ENCODE results near the gene CHMP1B. TPM values are rescaled to one million over a fixed set of nuclear protein-coding genes. Genes with fewer than 3 reads are reported as not detected.

CHMP1B gene
- total and polyA plus RNA-seq, 9 of the 15 experiments (the other 6 are each of a cell fraction or from before 2014, with no cell fraction given): 12.3 to 29.9 (median 19.0) TPM

DNA sequence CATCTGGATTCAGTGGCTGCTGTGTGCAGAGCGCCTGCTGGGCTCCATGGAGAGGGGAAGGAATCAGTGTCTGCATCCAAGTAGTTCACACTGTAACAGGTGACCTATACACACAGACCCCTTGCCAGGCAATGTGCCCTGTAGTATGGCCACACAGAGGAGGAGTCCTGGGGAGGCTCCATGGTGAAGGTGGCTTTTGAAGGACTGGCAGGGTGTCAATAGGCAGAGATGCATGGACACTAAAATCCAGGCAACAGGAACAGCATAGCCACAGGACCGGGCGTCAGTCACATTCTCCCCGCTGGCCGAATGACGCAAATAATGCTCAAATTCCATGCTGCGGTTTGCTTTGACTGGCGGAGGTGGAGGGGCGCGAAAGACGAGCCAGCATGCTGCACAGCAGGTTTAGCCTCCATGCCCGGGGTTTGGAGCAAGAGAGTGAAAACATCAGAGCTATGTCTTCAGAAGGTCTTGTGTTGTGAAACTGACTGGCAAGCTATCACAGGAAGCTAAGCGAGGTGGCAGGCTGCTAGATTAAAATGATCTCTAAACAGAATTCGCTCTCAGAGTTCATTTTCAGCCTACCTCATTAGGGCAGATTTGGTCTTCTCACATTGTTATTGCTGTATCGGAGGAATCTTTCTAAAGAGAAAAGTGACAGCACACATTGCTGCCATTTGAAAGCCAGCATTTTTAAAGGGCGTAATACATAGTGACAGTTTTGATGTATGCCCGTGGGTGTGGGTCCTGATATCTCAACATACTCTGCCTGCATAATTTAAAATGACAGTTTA is 1.2 kb upstream of the CHMP1B start (continued):
- TF ChIP-seq ZNF77 (CRISPR knock-in tag; IDR thresholded peaks at IDR 0.05) (no peak), PCBP1 (IDR thresholded peaks at IDR 0.05; ENCODE audit: low read depth, low read length, poor library complexity, severe bottlenecking) (no peak), CBX8 (IDR thresholded peaks at IDR 0.05; ENCODE audit: borderline replicate concordance, extremely low read depth, low read depth, low read length, poor library complexity, severe bottlenecking) (no peak), MIER1 (IDR thresholded peaks at IDR 0.05; ENCODE audit: low read depth) (no peak)

DNA sequence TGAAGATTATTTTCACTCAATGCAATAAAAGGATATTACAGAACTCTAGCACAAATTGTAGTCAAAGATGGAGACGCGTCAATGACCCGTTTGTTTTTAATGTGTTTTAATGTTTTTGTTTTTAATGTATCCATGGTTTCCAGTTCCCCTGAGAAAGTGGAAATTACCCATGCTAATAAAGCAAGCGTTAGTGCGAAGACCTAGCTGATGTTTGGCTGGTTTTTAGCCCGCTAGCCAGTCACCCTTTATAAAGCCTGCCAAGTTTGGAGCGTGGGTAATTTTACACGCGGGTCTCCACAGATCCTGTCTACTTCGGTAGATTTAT is 430 bp upstream of the CHMP1B start:
- peak; percentile 23; the same call in 1 of the 2 replicates for TF ChIP-seq RFX1 (IDR thresholded peaks at IDR 0.05)
- no peak for TF ChIP-seq ZNF408 (CRISPR knock-in tag; IDR thresholded peaks at IDR 0.05; ENCODE audit: low read depth)
- TF ChIP-seq ZNF175 (CRISPR knock-in tag; IDR thresholded peaks at IDR 0.05; ENCODE audit: low read depth): no peak
- TF ChIP-seq, protein P1, sequence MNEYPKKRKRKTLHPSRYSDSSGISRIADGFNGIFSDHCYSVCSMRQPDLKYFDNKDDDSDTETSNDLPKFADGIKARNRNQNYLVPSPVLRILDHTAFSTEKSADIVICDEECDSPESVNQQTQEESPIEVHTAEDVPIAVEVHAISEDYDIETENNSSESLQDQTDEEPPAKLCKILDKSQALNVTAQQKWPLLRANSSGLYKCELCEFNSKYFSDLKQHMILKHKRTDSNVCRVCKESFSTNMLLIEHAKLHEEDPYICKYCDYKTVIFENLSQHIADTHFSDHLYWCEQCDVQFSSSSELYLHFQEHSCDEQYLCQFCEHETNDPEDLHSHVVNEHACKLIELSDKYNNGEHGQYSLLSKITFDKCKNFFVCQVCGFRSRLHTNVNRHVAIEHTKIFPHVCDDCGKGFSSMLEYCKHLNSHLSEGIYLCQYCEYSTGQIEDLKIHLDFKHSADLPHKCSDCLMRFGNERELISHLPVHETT (CRISPR knock-in tag; conservative IDR thresholded peaks at IDR 0.05 in 1 of 2, IDR thresholded peaks at IDR 0.05 in 1 of 2): peak in 1 of 2 experiments; percentile 36; a peak in 1 of 4 replicates
- peak overlapping the region; percentile 97 for H3K4me3 ChIP-seq
- in situ Hi-C loops (cut with MboI) (no loop called here), intact Hi-C loops (cut with micrococcal nuclease) (no loop called here)
- H3K27me3 ChIP-seq (ENCODE audit: control insufficient read depth in 2 of 2, insufficient read depth in 2 of 2, low read length in 2 of 2): no peaks in the 10 kb centered on the region
- WGBS (ENCODE audit: insufficient coverage, low coverage, missing lambda C conversion rate): 0% methylated on average over 10 of the region's 10 CpGs
- H3K9me3 ChIP-seq (replicated peaks; ENCODE audit: control insufficient read depth, insufficient read depth, low read depth, low read length): no peaks in the 10 kb centered on the region
- peak overlapping the region; percentile 96 for H3K9ac ChIP-seq (ENCODE audit: insufficient read depth in 1 of 2, low read depth in 2 of 2, low read length in 2 of 2)
- CTCF ChIA-PET (ENCODE audit: low intra/inter-chr PET ratio): no interaction called here
- BruUV-seq (replicated peaks): TSS peak; percentile 97
- peaks cover 15 to 19% of the 10 kb centered on the region in 2 experiments; a peak in 4 of 5 replicates for H3K4me1 ChIP-seq (replicated peaks in 1 of 2; ENCODE audit: control insufficient read depth in 2 of 2, insufficient read depth in 2 of 2, low read length in 2 of 2)
- DNase-seq (ENCODE audit: extremely low read depth in 1 of 4, low spot score in 3 of 4) (no peak), FAIRE-seq (no peak), ATAC-seq (peak; percentile 9)
- 0 out of 3 replicates have a peak, but pooled peaks cover 2% of the 10 kb centered on the region for H3K36me3 ChIP-seq (ENCODE audit: control insufficient read depth, insufficient read depth, low read length)
- H4K20me1 ChIP-seq (replicated peaks; ENCODE audit: control insufficient read depth, insufficient read depth, low read length): 0 out of 2 replicates have a peak, but pooled peaks cover 4% of the 10 kb centered on the region
- POLR2A ChIA-PET: interaction anchor here (1.1 kb wide), 1 partner anchor 21 kb away, joined by 4 read pairs; no protein-coding TSS in a partner anchor
- H2AFZ ChIP-seq (ENCODE audit: low read depth, low read length): peak overlapping the region; percentile 97
- H3K4me2 ChIP-seq (ENCODE audit: insufficient read depth, low read length): peak overlapping the region; percentile 100
- H3K79me2 ChIP-seq (ENCODE audit: control insufficient read depth, insufficient read depth, low read length): peaks cover 24% of the 10 kb centered on the region
- H3K27ac ChIP-seq (ENCODE audit: extremely low read depth, low read depth, low read length): peak overlapping the region; percentile 83
- H3K9me1 ChIP-seq (ENCODE audit: control insufficient read depth, insufficient read depth, low read length): no peaks in the 10 kb centered on the region
